Epidermal melanocyte (primary cell): ENCODE results near the gene DRAM1.
"Not testable (repeated sequence)": the region's sequence is repeated elsewhere in the genome, so short reads cannot be mapped to it uniquely, and the experiment has no call there.

ENCODE experiments used
- DNase-seq: peaks from one replicate; pipeline ENCODE4 v3.0.0; 2011; ENCODE audit warnings: low spot score; ENCODE audit not compliant: insufficient read length

DRAM1 gene

GRCh38 chr12:101906226-101906625, 28.8 kb downstream of the DRAM1 start:
- no peak for DNase-seq

GRCh38 chr12:101908395-101908794, 31.0 kb downstream of the DRAM1 start:
- no peak for DNase-seq

- no peak for DNase-seq
Observed at GRCh38 chr12:101909646-101910045, 32.3 kb downstream of the DRAM1 start.

- no peak for DNase-seq
Observed at GRCh38 chr12:101915841-101916240, 38.5 kb downstream of the DRAM1 start.

DNA sequence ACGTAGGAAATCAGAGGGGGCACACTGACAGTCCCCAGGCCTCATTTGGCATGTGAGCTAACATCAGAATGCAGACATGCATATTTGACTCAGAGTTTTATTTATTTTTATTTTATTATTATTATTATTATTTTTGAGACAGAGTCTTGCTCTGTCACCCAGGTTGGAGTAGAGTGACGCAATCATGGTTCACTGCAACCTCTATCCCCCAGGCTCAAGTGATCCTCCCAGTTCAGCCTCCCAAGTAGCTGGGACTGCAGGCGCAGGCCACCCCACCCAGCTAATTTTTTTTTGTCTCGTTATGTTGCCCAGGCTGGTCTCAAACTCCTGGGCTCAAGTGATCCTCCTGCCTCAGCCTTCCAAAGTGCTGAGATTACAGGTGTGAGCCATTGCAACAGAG, 41.4 kb downstream of the DRAM1 start:
- not testable (repeated sequence) for DNase-seq

DNA sequence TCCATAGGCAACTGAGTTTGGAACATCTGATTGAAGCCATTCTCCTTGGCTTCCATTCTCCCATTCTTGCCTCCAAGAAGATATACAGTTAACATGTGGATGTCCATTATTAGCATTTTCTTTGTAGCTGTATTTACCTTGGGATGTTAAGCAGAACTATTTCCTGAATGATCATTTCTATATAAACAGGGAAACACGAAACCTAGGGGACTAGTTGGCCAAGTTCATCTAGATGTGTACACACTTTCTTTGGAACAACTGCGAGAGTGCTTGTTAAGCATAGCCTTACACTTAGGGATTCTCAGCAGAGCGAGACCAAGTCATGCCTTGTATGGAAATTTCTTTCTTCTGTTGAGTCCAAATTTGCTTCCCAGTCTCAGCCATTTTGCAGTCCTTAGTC, 42.1 kb downstream of the DRAM1 start:
- no peak for DNase-seq

GRCh38 chr12:101920906-101921305, 43.5 kb downstream of the DRAM1 start:
- DNase-seq = no peak

GRCh38 chr12:101923045-101923718, 45.8 kb downstream of the DRAM1 start:
- no peak for DNase-seq

DNA sequence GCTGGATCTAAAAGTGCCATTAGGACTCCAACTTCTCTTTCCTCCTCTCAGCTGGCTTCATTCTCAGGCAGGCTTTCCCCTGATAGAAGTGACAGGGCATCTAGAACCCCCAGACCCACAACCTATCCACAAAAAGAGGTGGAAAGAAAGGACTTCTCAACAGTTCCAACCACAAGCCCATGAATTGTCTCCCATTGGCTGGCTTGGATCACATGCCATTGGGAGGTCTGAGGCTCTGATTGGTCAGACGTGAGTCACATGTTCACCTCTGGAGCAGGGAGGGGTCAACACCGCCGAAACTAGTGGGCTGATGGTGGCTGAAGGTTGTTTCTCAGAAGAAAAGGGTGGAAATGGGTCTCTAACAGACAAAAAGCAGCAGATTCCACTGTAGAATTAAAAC, 47.2 kb downstream of the DRAM1 start:
- no peak for DNase-seq

DNA sequence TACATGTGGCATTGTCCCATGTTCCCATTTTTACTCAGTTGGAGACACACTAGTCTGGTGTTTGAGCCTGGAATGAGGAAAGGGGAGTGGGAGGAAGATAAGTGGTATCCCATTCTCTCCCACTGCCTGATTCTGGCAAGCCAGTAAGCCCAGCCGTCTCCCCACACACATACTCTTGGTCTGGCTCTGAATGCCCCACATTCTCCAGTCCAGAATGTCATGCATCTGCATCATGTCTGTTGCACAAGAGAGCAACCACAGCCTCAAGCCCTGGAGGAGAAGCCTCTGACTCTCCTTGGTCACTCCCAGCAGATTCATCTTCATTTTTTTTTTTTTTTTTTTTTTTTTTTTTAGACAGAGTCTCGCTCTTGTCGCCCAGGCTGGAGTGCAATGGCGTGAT, 48.0 kb downstream of the DRAM1 start:
- peak; percentile 77 for DNase-seq

DNA sequence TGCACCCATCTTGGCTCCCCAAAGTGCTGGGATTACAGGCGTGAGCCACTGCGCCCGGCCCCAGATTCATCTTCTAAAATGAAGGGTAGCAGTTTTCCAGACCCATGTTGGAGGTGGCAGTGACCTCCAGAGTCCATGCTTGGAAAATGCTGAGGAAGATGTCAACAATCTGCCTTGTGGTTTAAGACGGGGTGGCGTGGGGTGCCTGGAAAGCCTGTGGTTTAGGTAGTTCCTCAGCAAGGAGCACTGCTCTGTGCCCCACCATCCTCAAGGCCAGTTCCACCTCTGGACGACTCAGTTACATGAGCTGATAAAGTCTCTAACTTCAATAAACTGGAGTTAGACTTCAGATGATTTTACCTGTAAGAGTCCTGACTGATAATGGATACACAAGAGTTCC, 48.6 kb downstream of the DRAM1 start:
- DNase-seq = no peak

GRCh38 chr12:101927036-101927435, 49.7 kb downstream of the DRAM1 start:
- no peak for DNase-seq

- no peak for DNase-seq
Observed at GRCh38 chr12:101927999-101928398, 50.6 kb downstream of the DRAM1 start.

- no peak for DNase-seq
Observed at GRCh38 chr12:101928556-101928955, 51.2 kb downstream of the DRAM1 start.

- DNase-seq = no peak
Observed at GRCh38 chr12:101929365-101930041, 52.1 kb downstream of the DRAM1 start.

GRCh38 chr12:101931498-101932326, 54.3 kb downstream of the DRAM1 start:
- DNase-seq = no peak

DNA sequence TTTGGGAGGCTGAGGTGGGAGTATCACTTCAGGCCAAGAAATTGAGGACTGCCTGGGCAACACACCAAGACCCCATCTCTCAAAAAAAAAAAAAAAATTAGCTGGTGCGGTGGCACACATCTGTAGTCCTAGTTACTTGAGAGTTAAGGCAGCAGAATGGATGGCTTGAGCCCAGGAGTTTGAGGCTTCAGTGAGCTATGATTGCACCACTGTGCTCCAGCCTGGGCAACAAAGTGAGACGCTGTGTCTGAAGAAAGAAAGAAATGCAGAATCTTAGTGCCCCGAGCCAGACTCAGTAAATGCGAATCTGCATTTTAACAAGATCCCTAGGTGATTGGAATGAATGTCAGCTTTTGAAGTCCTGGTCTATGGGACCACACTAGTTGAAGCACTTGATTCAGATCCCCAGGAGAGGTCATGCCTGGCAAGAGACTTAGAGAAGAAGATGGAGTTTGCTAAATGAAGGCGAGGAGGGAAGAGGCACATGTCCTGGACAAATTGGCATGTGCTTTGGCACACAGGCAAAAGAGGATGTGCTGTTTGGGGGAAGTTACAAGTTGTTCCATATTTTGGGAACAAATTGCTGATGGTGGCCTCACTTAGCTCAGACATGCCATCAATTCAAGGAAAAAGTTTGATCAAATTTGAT, 56.6 kb downstream of the DRAM1 start:
- no peak for DNase-seq

GRCh38 chr12:101935890-101936746, 58.7 kb downstream of the DRAM1 start:
- peak; percentile 52 for DNase-seq

GRCh38 chr12:101939306-101939705, 61.9 kb downstream of the DRAM1 start:
- DNase-seq = no peak

GRCh38 chr12:101939856-101940265, 62.5 kb downstream of the DRAM1 start:
- peak; percentile 41 for DNase-seq
